Mesendoderm (in vitro differentiated cells): ENCODE data around the gene MRPL20.
"Not testable (repeated sequence)": the region's sequence is repeated elsewhere in the genome, so short reads cannot be mapped to it uniquely, and the experiment has no call there.

Experiments used
- DNase-seq: peaks from one replicate; pipeline ENCODE4 v3.0.0; 2013
- H2AK5ac ChIP-seq: 2 replicates; pipeline ENCODE4 v1.6.1; 2013; ENCODE audit warnings: low read length, inconsistent platforms
- H2BK120ac ChIP-seq: 2 replicates; pipeline ENCODE4 v1.6.1; 2013; ENCODE audit warnings: low read depth, mild to moderate bottlenecking, low read length, moderate library complexity, mixed read lengths
- H2BK15ac ChIP-seq: replicated peaks from 2 replicates; pipeline ENCODE4 v1.6.1; 2013; ENCODE audit warnings: low read depth, mild to moderate bottlenecking, moderate library complexity
- H2BK5ac ChIP-seq: 2 replicates; pipeline ENCODE4 v1.6.1; 2013; ENCODE audit warnings: low read length, inconsistent platforms
- H3K18ac ChIP-seq: 2 replicates; pipeline ENCODE4 v1.6.1; 2013; ENCODE audit warnings: mild to moderate bottlenecking, low read length, mixed read lengths
- H3K23ac ChIP-seq: one replicate; pipeline ENCODE4 v1.6.1; 2013; ENCODE audit warnings: low read length
- H3K27ac ChIP-seq: 2 replicates; pipeline ENCODE4 v1.5.1; 2013; ENCODE audit warnings: low read depth, mild to moderate bottlenecking, inconsistent platforms, low read length, moderate library complexity
- H3K27me3 ChIP-seq: 2 replicates; pipeline ENCODE4 v1.6.1; 2013; ENCODE audit warnings: low read length, control low read depth, mild to moderate bottlenecking, inconsistent platforms; ENCODE audit not compliant: insufficient read depth, poor library complexity
- H3K36me3 ChIP-seq: 2 replicates; pipeline ENCODE4 v1.6.1; 2013; ENCODE audit warnings: low read length, inconsistent platforms; ENCODE audit not compliant: control insufficient read depth, insufficient read depth
- H3K4ac ChIP-seq: one replicate; pipeline ENCODE4 v1.6.1; 2013; ENCODE audit warnings: low read depth, mild to moderate bottlenecking, low read length, moderate library complexity
- H3K4me1 ChIP-seq: 2 replicates; pipeline ENCODE4 v1.6.1; 2013; ENCODE audit warnings: low read depth, low read length, inconsistent platforms; ENCODE audit not compliant: control insufficient read depth
- H3K4me2 ChIP-seq: 2 replicates; pipeline ENCODE4 v1.6.1; 2013; ENCODE audit warnings: low read length
- H3K4me3 ChIP-seq: 2 replicates; pipeline ENCODE4 v1.5.1; 2013; ENCODE audit warnings: mild to moderate bottlenecking, low read length
- H3K56ac ChIP-seq: one replicate; pipeline ENCODE4 v1.6.1; 2013; ENCODE audit warnings: low read length
- H3K79me1 ChIP-seq: 2 replicates; pipeline ENCODE4 v1.6.1; 2013; ENCODE audit warnings: low read length, inconsistent platforms
- H3K79me2 ChIP-seq: 2 replicates; pipeline ENCODE4 v1.6.1; 2013; ENCODE audit warnings: mild to moderate bottlenecking, low read length; ENCODE audit not compliant: control insufficient read depth, insufficient read depth
- H3K9ac ChIP-seq: 2 replicates; pipeline ENCODE4 v1.6.1; 2013; ENCODE audit warnings: low read length, inconsistent platforms
- H4K5ac ChIP-seq: one replicate; pipeline ENCODE4 v1.6.1; 2013; ENCODE audit warnings: low read length
- H4K8ac ChIP-seq: one replicate; pipeline ENCODE4 v1.6.1; 2013; ENCODE audit warnings: low read depth, mild to moderate bottlenecking, control low read depth, low read length, moderate library complexity
- WGBS: extraction: QIAGEN DNeasy Blood & Tissue Kit; methylation state at CpG from one replicate; pipeline ENCODE4 v1.1.7; 2013; ENCODE audit warnings: low lambda C conversion rate, missing lambda C conversion rate; ENCODE audit not compliant: insufficient coverage; ENCODE audit errors: extremely low coverage; 5-methylcytosine and 5-hydroxymethylcytosine counted together

The MRPL20 gene

GRCh38 chr1:1390675-1391074, 16.4 kb downstream of the MRPL20 start:
- Histone ChIP-seq H3K4ac (no peak overlapping the region), H2BK15ac (no peak overlapping the region), H4K8ac (no peak overlapping the region), H3K79me1 (peaks cover 15% of the 10 kb centered on the region), H3K23ac (no peak overlapping the region), H2AK5ac (no peak overlapping the region), H4K5ac (no peak overlapping the region), H3K36me3 (peaks cover 40% of the 10 kb centered on the region), H3K18ac (no peak overlapping the region), H2BK5ac (no peak overlapping the region), H3K4me2 (no peak overlapping the region), H2BK120ac (no peak overlapping the region), H3K56ac (no peak overlapping the region), H3K4me3 (no peak overlapping the region), H3K27me3 (no peaks in the 10 kb centered on the region), H3K79me2 (peaks cover 12% of the 10 kb centered on the region), H3K4me1 (no peaks in the 10 kb centered on the region), H3K9ac (no peak overlapping the region), H3K27ac (no peak overlapping the region)
- DNase-seq: no peak
- no CpG with 5 or more reads among the region's 12 CpGs for WGBS

- no peak overlapping the region for H4K5ac ChIP-seq
- H2BK5ac ChIP-seq: no peak overlapping the region
- H3K36me3 ChIP-seq: peaks cover 26% of the 10 kb centered on the region
- H3K4me1 ChIP-seq: no peaks in the 10 kb centered on the region
- H3K79me2 ChIP-seq: peaks cover 3% of the 10 kb centered on the region
- H2AK5ac ChIP-seq: no peak overlapping the region
- no peak overlapping the region for H2BK120ac ChIP-seq
- no peak overlapping the region for H3K23ac ChIP-seq
- H3K4me3 ChIP-seq: no peak overlapping the region
- H3K18ac ChIP-seq: no peak overlapping the region
- no peak overlapping the region for H3K27ac ChIP-seq
- no peak overlapping the region for H3K56ac ChIP-seq
- WGBS: no CpG with 5 or more reads among the region's 16 CpGs
- H3K27me3 ChIP-seq: no peaks in the 10 kb centered on the region
- H3K9ac ChIP-seq: no peak overlapping the region
- H4K8ac ChIP-seq: no peak overlapping the region
- H2BK15ac ChIP-seq: no peak overlapping the region
- H3K4me2 ChIP-seq: no peak overlapping the region
- no peak for DNase-seq
- H3K4ac ChIP-seq: no peak overlapping the region
- peaks cover 4% of the 10 kb centered on the region for H3K79me1 ChIP-seq
These were observed 19.0 kb downstream of the MRPL20 start for GRCh38 chr1:1388078-1388472.

- no peak overlapping the region for H4K8ac ChIP-seq
- no peak overlapping the region for H3K4me3 ChIP-seq
- no peak overlapping the region for H3K4me2 ChIP-seq
- peaks cover 21% of the 10 kb centered on the region for H3K36me3 ChIP-seq
- peaks cover 1% of the 10 kb centered on the region for H3K79me1 ChIP-seq
- no peak overlapping the region for H2AK5ac ChIP-seq
- H3K27me3 ChIP-seq: no peaks in the 10 kb centered on the region
- no peak overlapping the region for H2BK5ac ChIP-seq
- H3K27ac ChIP-seq: no peak overlapping the region
- H3K56ac ChIP-seq: no peak overlapping the region
- no peak for DNase-seq
- H4K5ac ChIP-seq: no peak overlapping the region
- H3K79me2 ChIP-seq: no peaks in the 10 kb centered on the region
- no peak overlapping the region for H3K4ac ChIP-seq
- WGBS: no CpG with 5 or more reads among the region's 50 CpGs
- H3K18ac ChIP-seq: no peak overlapping the region
- no peak overlapping the region for H3K23ac ChIP-seq
- no peak overlapping the region for H2BK15ac ChIP-seq
- no peaks in the 10 kb centered on the region for H3K4me1 ChIP-seq
- no peak overlapping the region for H3K9ac ChIP-seq
- no peak overlapping the region for H2BK120ac ChIP-seq
These were observed 19.7 kb downstream of the MRPL20 start for GRCh38 chr1:1387098-1388077.

- Histone ChIP-seq H3K79me1 (peaks cover 2% of the 10 kb centered on the region), H3K4me1 (no peaks in the 10 kb centered on the region), H3K79me2 (no peaks in the 10 kb centered on the region), H3K4me3 (no peak overlapping the region), H3K9ac (no peak overlapping the region), H2BK5ac (no peak overlapping the region), H4K8ac (no peak overlapping the region), H3K36me3 (peaks cover 17% of the 10 kb centered on the region), H4K5ac (no peak overlapping the region), H3K27me3 (no peaks in the 10 kb centered on the region), H2AK5ac (no peak overlapping the region), H3K4ac (no peak overlapping the region), H2BK15ac (no peak overlapping the region), H3K4me2 (no peak overlapping the region), H3K23ac (no peak overlapping the region), H3K18ac (no peak overlapping the region), H2BK120ac (no peak overlapping the region), H3K27ac (no peak overlapping the region), H3K56ac (no peak overlapping the region)
- DNase-seq: no peak
- WGBS: no CpG with 5 or more reads among the region's 8 CpGs
These were observed 21.2 kb downstream of the MRPL20 start for GRCh38 chr1:1385931-1386330.

GRCh38 chr1:1385339-1385738, 21.8 kb downstream of the MRPL20 start:
- not testable (repeated sequence) for H3K4me3 ChIP-seq, H3K9ac ChIP-seq, H3K79me1 ChIP-seq, H3K4me1 ChIP-seq, DNase-seq, H3K79me2 ChIP-seq, H4K5ac ChIP-seq, H3K18ac ChIP-seq, H3K27me3 ChIP-seq, H2BK120ac ChIP-seq, H2BK5ac ChIP-seq, H3K27ac ChIP-seq, H3K23ac ChIP-seq, H3K56ac ChIP-seq, H2AK5ac ChIP-seq, H2BK15ac ChIP-seq, H3K4ac ChIP-seq, H3K4me2 ChIP-seq, H4K8ac ChIP-seq
- WGBS: no CpG with 5 or more reads among the region's 29 CpGs
- H3K36me3 ChIP-seq: peaks cover 17% of the 10 kb centered on the region
